ENCODE data around the gene SP3. TPM values are rescaled to one million over a fixed set of nuclear protein-coding genes. Genes with fewer than 3 reads are reported as not detected.

SP3 gene
- total RNA-seq, 1 donor = 113 TPM

- H3K9me3 ChIP-seq (ENCODE audit: low read depth, low read length) = no peaks in the 10 kb centered on the region
- no peak overlapping the region for H3K4me3 ChIP-seq (ENCODE audit: insufficient read depth, low read length)
- no peak for DNase-seq (ENCODE audit: insufficient read length, low spot score, missing footprints)
- H3K36me3 ChIP-seq (ENCODE audit: insufficient read depth, low read length) = no peaks in the 10 kb centered on the region
- no peaks in the 10 kb centered on the region for H4K20me1 ChIP-seq (ENCODE audit: insufficient read depth, low read length)
- TF ChIP-seq CTCF (IDR thresholded peaks at IDR 0.05; ENCODE audit: extremely low read depth, low read depth, low read length) = no peak
- no peak overlapping the region for H2AFZ ChIP-seq (ENCODE audit: low read length)
- no peak overlapping the region for H3K27ac ChIP-seq (ENCODE audit: low read depth, low read length)
- no peaks in the 10 kb centered on the region for H3K27me3 ChIP-seq (ENCODE audit: insufficient read depth, low read length)
- no peaks in the 10 kb centered on the region for H3K79me2 ChIP-seq (ENCODE audit: insufficient read depth, low read length)
- H3K4me2 ChIP-seq (ENCODE audit: insufficient read depth, low read length) = peak overlapping the region; percentile 30
- peaks cover 28% of the 10 kb centered on the region for H3K4me1 ChIP-seq (ENCODE audit: insufficient read depth, low read length)
Measured at GRCh38 chr2:173982182-173982714, 17.1 kb upstream of the SP3 start.

GRCh38 chr2:173981520-173981919 lies 16.3 kb upstream of the SP3 start:
- H3K9me3 ChIP-seq (ENCODE audit: low read depth, low read length) = no peaks in the 10 kb centered on the region
- H3K4me1 ChIP-seq (ENCODE audit: insufficient read depth, low read length) = peaks cover 28% of the 10 kb centered on the region
- no peak overlapping the region for H3K27ac ChIP-seq (ENCODE audit: low read depth, low read length)
- TF ChIP-seq CTCF (IDR thresholded peaks at IDR 0.05; ENCODE audit: extremely low read depth, low read depth, low read length) = no peak
- H2AFZ ChIP-seq (ENCODE audit: low read length) = no peak overlapping the region
- no peak overlapping the region for H3K4me3 ChIP-seq (ENCODE audit: insufficient read depth, low read length)
- H3K79me2 ChIP-seq (ENCODE audit: insufficient read depth, low read length) = no peaks in the 10 kb centered on the region
- no peak overlapping the region for H3K4me2 ChIP-seq (ENCODE audit: insufficient read depth, low read length)
- no peaks in the 10 kb centered on the region for H4K20me1 ChIP-seq (ENCODE audit: insufficient read depth, low read length)
- no peaks in the 10 kb centered on the region for H3K27me3 ChIP-seq (ENCODE audit: insufficient read depth, low read length)
- no peak for DNase-seq (ENCODE audit: insufficient read length, low spot score, missing footprints)
- no peaks in the 10 kb centered on the region for H3K36me3 ChIP-seq (ENCODE audit: insufficient read depth, low read length)

GRCh38 chr2:173979751-173980351 lies 14.7 kb upstream of the SP3 start:
- Histone ChIP-seq H3K4me2 (ENCODE audit: insufficient read depth, low read length) (no peak overlapping the region), H2AFZ (ENCODE audit: low read length) (peak overlapping the region; percentile 81)
- TF ChIP-seq CTCF (IDR thresholded peaks at IDR 0.05; ENCODE audit: extremely low read depth, low read depth, low read length) = no peak

GRCh38 chr2:173978447-173978846 lies 13.3 kb upstream of the SP3 start:
- no peak for DNase-seq (ENCODE audit: insufficient read length, low spot score, missing footprints)
- no peaks in the 10 kb centered on the region for H3K36me3 ChIP-seq (ENCODE audit: insufficient read depth, low read length)
- H2AFZ ChIP-seq (ENCODE audit: low read length) = no peak overlapping the region

More at GRCh38 chr2:173979751-173980351, 14.7 kb upstream of the SP3 start:
- Histone ChIP-seq H3K4me3 (ENCODE audit: insufficient read depth, low read length) (no peak overlapping the region), H3K36me3 (ENCODE audit: insufficient read depth, low read length) (no peaks in the 10 kb centered on the region), H3K27ac (ENCODE audit: low read depth, low read length) (no peak overlapping the region), H4K20me1 (ENCODE audit: insufficient read depth, low read length) (no peaks in the 10 kb centered on the region), H3K9me3 (ENCODE audit: low read depth, low read length) (no peaks in the 10 kb centered on the region), H3K79me2 (ENCODE audit: insufficient read depth, low read length) (no peaks in the 10 kb centered on the region), H3K27me3 (ENCODE audit: insufficient read depth, low read length) (no peaks in the 10 kb centered on the region), H3K4me1 (ENCODE audit: insufficient read depth, low read length) (peaks cover 28% of the 10 kb centered on the region)
- peak; percentile 48 for DNase-seq (ENCODE audit: insufficient read length, low spot score, missing footprints)

More at GRCh38 chr2:173978447-173978846, 13.3 kb upstream of the SP3 start:
- Histone ChIP-seq H3K9me3 (ENCODE audit: low read depth, low read length) (no peaks in the 10 kb centered on the region), H3K27me3 (ENCODE audit: insufficient read depth, low read length) (no peaks in the 10 kb centered on the region), H3K4me1 (ENCODE audit: insufficient read depth, low read length) (peaks cover 26% of the 10 kb centered on the region), H3K4me2 (ENCODE audit: insufficient read depth, low read length) (no peak overlapping the region), H3K27ac (ENCODE audit: low read depth, low read length) (no peak overlapping the region), H4K20me1 (ENCODE audit: insufficient read depth, low read length) (no peaks in the 10 kb centered on the region), H3K4me3 (ENCODE audit: insufficient read depth, low read length) (no peak overlapping the region), H3K79me2 (ENCODE audit: insufficient read depth, low read length) (no peaks in the 10 kb centered on the region)
- no peak for TF ChIP-seq CTCF (IDR thresholded peaks at IDR 0.05; ENCODE audit: extremely low read depth, low read depth, low read length)
